Muscle of back (tissue), 11 donors: ENCODE data around the gene PFKM. TPM values are rescaled to one million over a fixed set of nuclear protein-coding genes. Genes with fewer than 3 reads are reported as not detected.
A peak's percentile ranks its signal among the peaks of the same experiment; 100 is the strongest.

Experiments used
- DNase-seq, 3 donors: peaks; one replicate each; pipeline versions ENCODE4 v3.0.0 to v3.0.0-alpha.2; 2013
- polyA plus RNA-seq, 10 donors: library from polyadenylated mRNA; unstranded; fragments of 120-200 nt; gene quantifications; one replicate each; pipeline ENCODE4 v1.2.1, GENCODE V29; 2013; ENCODE audit not compliant: insufficient read length in 10 of 10

The PFKM gene
- polyA plus RNA-seq, 10 donors: 130 to 326 (median 255) TPM

- peak; percentile 58 to 90 (median 77) for DNase-seq
Observed at GRCh38 chr12:48183091-48183875, 64.1 kb downstream of the PFKM start, which contains the start of gene CCDC184. CCDC184 (plus strand) TSS chr12:48183644; CDS start chr12:48184123, 479 bp downstream.

GRCh38 chr12:48183876-48184548 lies 64.8 kb downstream of the PFKM start:
- no peak for DNase-seq

- no peak for DNase-seq
Observed at GRCh38 chr12:48184549-48184922, 65.4 kb downstream of the PFKM start.

GRCh38 chr12:48185181-48185919 lies 66.2 kb downstream of the PFKM start:
- no peak for DNase-seq

- DNase-seq: no peak
Observed at GRCh38 chr12:48187916-48188695, 68.9 kb downstream of the PFKM start.

GRCh38 chr12:48189331-48190125 lies 70.4 kb downstream of the PFKM start:
- DNase-seq: peak; percentile 68 to 83 (median 78)

- DNase-seq: no peak
Observed at GRCh38 chr12:48191096-48191495, 71.9 kb downstream of the PFKM start.

GRCh38 chr12:48192861-48193260 lies 73.7 kb downstream of the PFKM start:
- DNase-seq: no peak

GRCh38 chr12:48193623-48194022 lies 74.5 kb downstream of the PFKM start:
- no peak for DNase-seq

- peak in 1 of 3 donors; percentile 29 for DNase-seq
Observed at GRCh38 chr12:48194799-48195201, 75.6 kb downstream of the PFKM start.

Other genes starting within 250 kb of the PFKM start
- gene VDR, start 214.4 kb upstream of the PFKM start, polyA plus RNA-seq: 1 to 10 TPM in 1 of 10 donors, under 1 TPM in 9; 0.21 to 1.5 (median 0.44) TPM
- gene TMEM106C, start 155.8 kb upstream of the PFKM start, polyA plus RNA-seq: 10 to 100 TPM; 51.6 to 67.5 (median 57.6) TPM
- gene COL2A1, start 114.9 kb upstream of the PFKM start, polyA plus RNA-seq: 10 to 100 TPM in 8 of 10 donors, 1 to 10 TPM in 2; 5.5 to 83.1 (median 39.5) TPM
- gene SENP1, start 13.3 kb upstream of the PFKM start, polyA plus RNA-seq: 10 to 100 TPM; 12.2 to 20.5 (median 16.1) TPM
- 10 to 100 TPM; 29.9 to 69.6 (median 49.9) TPM for gene ASB8, start 38.2 kb downstream of the PFKM start, polyA plus RNA-seq
- 1 to 10 TPM in 9 of 10 donors, under 1 TPM in 1; 0.88 to 4.8 (median 1.9) TPM for gene CCDC184, start 64.3 kb downstream of the PFKM start, polyA plus RNA-seq
- under 1 TPM in 4 of 10 donors, not detected in 6; 0.12 to 0.65 (median 0.19) TPM for gene OR10AD1, start 83.9 kb downstream of the PFKM start, polyA plus RNA-seq
- 10 to 100 TPM; 12.8 to 21.8 (median 14.4) TPM for gene ZNF641, start 231.6 kb downstream of the PFKM start, polyA plus RNA-seq